HCT116 (cell line): ENCODE results near the gene NUP155. TPM values are rescaled to one million over a fixed set of nuclear protein-coding genes. Genes with fewer than 3 reads are reported as not detected.
"Not testable (repeated sequence)": the region's sequence is repeated elsewhere in the genome, so short reads cannot be mapped to it uniquely, and the experiment has no call there.

ENCODE experiments used
- ATAC-seq: fragments of 200-7000 bp; cut with Tn5 transposase; 2 replicates; pipeline ENCODE4 v1.9.1; 2020; ENCODE audit warnings: mild to moderate bottlenecking, moderate library complexity
- BruUV-seq: library from RNA; stranded (reverse); fragments of 400-500 nt; replicated peaks from 2 replicates; lab custom pipeline; 2021; lab: Mats Ljungman, UMichigan
- CTCF ChIA-PET: fragments of 300-600 bp; sonication (Branson Sonifier 250); formaldehyde crosslinking; loops from one replicate; lab custom pipeline; 2021; ENCODE audit warnings: antibody characterized with exemption; lab: Charles Lee
- POLR2A ChIA-PET: fragments of 300-600, 350-600 bp; sonication (Branson Sonifier 250); formaldehyde crosslinking; loops from one replicate; lab custom pipeline; 2021; ENCODE audit warnings: antibody characterized with exemption; lab: Charles Lee
- RAD21 ChIA-PET, 2 experiments: fragments of 300-600 bp; sonication (Branson Sonifier 250); formaldehyde crosslinking; loops; one replicate each; lab custom pipeline; 2023; ENCODE audit warnings: low total read pairs in 2 of 2; ENCODE audit not compliant: uncharacterized antibody in 2 of 2, unreplicated experiment in 2 of 2, low non-redundant PET in 1 of 2; lab: Charles Lee
- DNase-seq: peaks from one replicate; pipeline ENCODE4 v3.0.0-alpha.2; 2010; ENCODE audit warnings: low read depth, low spot score
- H2AFZ ChIP-seq: fragments of 200-600 bp; shearing (Covaris generic), sonication (generic); 2 replicates; pipeline ENCODE4 v1.6.1; 2017; ENCODE audit warnings: low read depth, mixed run types, mixed read lengths, antibody characterized with exemption, low read length; ENCODE audit not compliant: poor library complexity, severe bottlenecking
- H3K27ac ChIP-seq: 2 replicates; pipeline ENCODE4 v1.5.1; 2012; ENCODE audit warnings: low read depth, low read length
- H3K27me3 ChIP-seq: fragments of 200-600 bp; sonication (generic); 2 replicates; pipeline ENCODE4 v1.6.1; 2016; ENCODE audit warnings: mixed run types, low read length, mixed read lengths; ENCODE audit not compliant: insufficient read depth
- H3K36me3 ChIP-seq, 2 experiments: fragments of 200-500 bp in 1 of 2; fragments of 200-600 bp in 1 of 2; sonication (Bioruptor generic) in 1 of 2; sonication (generic) in 1 of 2; 2 replicates each; pipeline versions ENCODE4 v1.5.1 to v1.6.1; 2014 to 2016; ENCODE audit warnings: low read length in 2 of 2, inconsistent platforms in 1 of 2, mixed read lengths in 1 of 2, mixed run types in 1 of 2; ENCODE audit not compliant: insufficient read depth in 2 of 2, control insufficient read depth in 1 of 2
- H3K4me1 ChIP-seq, 2 experiments: fragments of 200-600 bp in 1 of 2; sonication (generic) in 1 of 2; 2 replicates each; pipeline versions ENCODE4 v1.5.1 to v1.6.1; 2012 to 2017; ENCODE audit warnings: low read length in 2 of 2, inconsistent platforms in 1 of 2, mild to moderate bottlenecking in 1 of 2, mixed read lengths in 1 of 2, mixed run types in 1 of 2, moderate library complexity in 1 of 2; ENCODE audit not compliant: insufficient read depth in 2 of 2, control insufficient read depth in 1 of 2
- H3K4me2 ChIP-seq: fragments of 200-600 bp; sonication (generic); 2 replicates; pipeline ENCODE4 v1.6.1; 2017; ENCODE audit warnings: mixed run types, low read length, mixed read lengths
- H3K4me3 ChIP-seq, 2 experiments: fragments of 200-600 bp in 1 of 2; sonication (generic) in 1 of 2; replicated peaks in 1 of 2; 2 replicates each; pipeline ENCODE4 v1.5.1; 2011 to 2016; ENCODE audit warnings: low read length in 2 of 2, control low read depth in 1 of 2, low read depth in 1 of 2, mild to moderate bottlenecking in 1 of 2, mixed read lengths in 1 of 2, mixed run types in 1 of 2
- H3K79me2 ChIP-seq: fragments of 200-600 bp; sonication (generic); 2 replicates; pipeline ENCODE4 v1.6.1; 2017; ENCODE audit warnings: mild to moderate bottlenecking, mixed run types, low read length, moderate library complexity, mixed read lengths; ENCODE audit not compliant: insufficient read depth
- H3K9ac ChIP-seq: fragments of 200-600 bp; sonication (generic); 2 replicates; pipeline ENCODE4 v1.6.1; 2016; ENCODE audit warnings: low read length, mixed read lengths
- H3K9me2 ChIP-seq: fragments of 200-600 bp; sonication (generic), shearing (Covaris generic); 2 replicates; pipeline ENCODE4 v1.6.1; 2017; ENCODE audit warnings: mixed run types, mild to moderate bottlenecking, moderate library complexity; ENCODE audit not compliant: insufficient read depth
- H3K9me3 ChIP-seq, 2 experiments: fragments of 200-500 bp in 1 of 2; fragments of 200-600 bp in 1 of 2; sonication (Bioruptor generic) in 1 of 2; sonication (generic) in 1 of 2; 2 replicates each; pipeline ENCODE4 v1.6.1; 2014 to 2017; ENCODE audit warnings: low read length in 2 of 2, mixed read lengths in 2 of 2, inconsistent platforms in 1 of 2, low read depth in 1 of 2, mild to moderate bottlenecking in 1 of 2, mixed run types in 1 of 2, moderate library complexity in 1 of 2; ENCODE audit not compliant: control insufficient read depth in 1 of 2, insufficient read depth in 1 of 2
- H4K20me1 ChIP-seq: fragments of 200-600 bp; sonication (generic), shearing (Covaris generic); 2 replicates; pipeline ENCODE4 v1.6.1; 2017; ENCODE audit warnings: mixed run types, mild to moderate bottlenecking, moderate library complexity; ENCODE audit not compliant: insufficient read depth
- CEBPB ChIP-seq: IDR thresholded peaks from 2 replicates; pipeline ENCODE4 v1.6.1; 2012; ENCODE audit warnings: low read depth
- CTCF ChIP-seq, 3 experiments: fragments of 200-600 bp in 1 of 3; sonication (generic) in 1 of 3; IDR thresholded peaks in 2 of 3; conservative IDR thresholded peaks in 1 of 3; 2 replicates each; pipeline ENCODE4 v1.5.1; 2012 to 2017; ENCODE audit warnings: low read depth in 2 of 3, low read length in 2 of 3, antibody characterized with exemption in 1 of 3, borderline replicate concordance in 1 of 3, control low read depth in 1 of 3, mild to moderate bottlenecking in 1 of 3, mixed read lengths in 1 of 3, mixed run types in 1 of 3, moderate library complexity in 1 of 3; ENCODE audit not compliant: insufficient read depth in 1 of 3
- EZH2 ChIP-seq: fragments of 200-600 bp; sonication (generic); IDR thresholded peaks from 2 replicates; pipeline ENCODE4 v1.6.1; 2017; ENCODE audit warnings: antibody characterized with exemption, mixed run types
- FOSL1 ChIP-seq: IDR thresholded peaks from 2 replicates; pipeline ENCODE4 v1.6.1; 2012; ENCODE audit warnings: low read depth
- POLR2AphosphoS5 ChIP-seq: IDR thresholded peaks from 2 replicates; pipeline ENCODE4 v1.6.1; 2011; ENCODE audit warnings: mild to moderate bottlenecking, low read depth, low read length, moderate library complexity
- RAD21 ChIP-seq: IDR thresholded peaks from 2 replicates; pipeline ENCODE4 v1.6.1; 2012; ENCODE audit warnings: low read depth, mild to moderate bottlenecking
- SIN3A ChIP-seq: IDR thresholded peaks from 2 replicates; pipeline ENCODE4 v1.6.1; 2012; ENCODE audit warnings: low read depth
- SRF ChIP-seq: IDR thresholded peaks from 2 replicates; pipeline ENCODE4 v1.6.1; 2012; ENCODE audit warnings: low read depth
- TCF7L2 ChIP-seq: IDR thresholded peaks from 2 replicates; pipeline ENCODE4 v1.7.0; 2011; ENCODE audit warnings: borderline replicate concordance, inconsistent platforms; ENCODE audit not compliant: insufficient read depth, insufficient read length; ENCODE audit errors: extremely low read depth
- YY1 ChIP-seq: IDR thresholded peaks from 2 replicates; pipeline ENCODE4 v1.6.1; 2011; ENCODE audit warnings: low read length, low read depth, moderate library complexity, mild to moderate bottlenecking; ENCODE audit not compliant: insufficient replicate concordance; ENCODE audit errors: extremely low read depth
- intact Hi-C: fragments of 100-400 bp; cut with micrococcal nuclease; formaldehyde crosslinking; loops from 2 replicates; pipeline ENCODE4 v1.10.0; 2022
- total RNA-seq: library from RNA; stranded (reverse); gene quantifications from one replicate; pipeline ENCODE4 v1.2.1, GENCODE V29; 2021; ENCODE audit not compliant: unreplicated experiment

The NUP155 gene
- total RNA-seq, 1 experiment from 2014 or later, result 80.9 TPM

GRCh38 chr5:37296313-37296712, 74.6 kb downstream of the NUP155 start:
- RAD21 ChIA-PET, BruUV-seq, H3K4me3 ChIP-seq, intact Hi-C loops, POLR2A ChIA-PET, H2AFZ ChIP-seq, H3K79me2 ChIP-seq, H3K9ac ChIP-seq, H3K4me2 ChIP-seq, CTCF ChIA-PET, DNase-seq, ATAC-seq, H3K27me3 ChIP-seq, H3K9me3 ChIP-seq, H3K27ac ChIP-seq, H4K20me1 ChIP-seq, H3K4me1 ChIP-seq, H3K9me2 ChIP-seq: not testable (repeated sequence)
- H3K36me3 ChIP-seq, result peaks cover 36 to 59% of the 10 kb centered on the region in 2 experiments

GRCh38 chr5:37283214-37283820, 87.6 kb downstream of the NUP155 start:
- H3K4me2 ChIP-seq, result no peak overlapping the region
- intact Hi-C loops, result no loop called here
- RAD21 ChIA-PET, result no interaction called here
- no peak for DNase-seq
- no TSS peak for BruUV-seq
- H3K27me3 ChIP-seq, result no peaks in the 10 kb centered on the region
- H3K79me2 ChIP-seq, result no peaks in the 10 kb centered on the region
- no peaks in the 10 kb centered on the region for H3K36me3 ChIP-seq
- POLR2A ChIA-PET, result interaction anchor here (0.6 kb wide), 1 partner anchor 87 kb away, joined by 4 read pairs; the partner anchor contains the start of gene NUP155
- no peak overlapping the region for H3K9ac ChIP-seq
- no peak overlapping the region for H2AFZ ChIP-seq
- TF ChIP-seq SRF (no peak), CEBPB (no peak), CTCF (IDR thresholded peaks at IDR 0.05 in 2 of 3, conservative IDR thresholded peaks at IDR 0.05 in 1 of 3; ENCODE audit: borderline replicate concordance in 1 of 3, insufficient read depth in 1 of 3, low read depth in 2 of 3, low read length in 2 of 3) (no peak), SIN3A (no peak), EZH2 (no peak), YY1 (no peak), RAD21 (no peak), FOSL1 (no peak), TCF7L2 (no peak), POLR2AphosphoS5 (no peak)
- CTCF ChIA-PET, result no interaction called here
- H3K27ac ChIP-seq, result no peak overlapping the region
- no peaks in the 10 kb centered on the region for H4K20me1 ChIP-seq
- no peaks in the 10 kb centered on the region for H3K4me1 ChIP-seq
- H3K9me2 ChIP-seq, result no peaks in the 10 kb centered on the region
- ATAC-seq, result no peak
- no peak overlapping the region for H3K4me3 ChIP-seq
- peaks cover 4 to 7% of the 10 kb centered on the region in 2 experiments; a peak in 2 of 4 replicates for H3K9me3 ChIP-seq
